ENCODE measurements around the gene GAREM1. TPM values are rescaled to one million over a fixed set of nuclear protein-coding genes. Genes with fewer than 3 reads are reported as not detected.

GAREM1 gene
- total and polyA plus RNA-seq, 9 of the 15 experiments (the other 6 are each of a cell fraction or from before 2014, with no cell fraction given): 0.03 to 0.33 (median 0.07) TPM; not detected in 1

DNA sequence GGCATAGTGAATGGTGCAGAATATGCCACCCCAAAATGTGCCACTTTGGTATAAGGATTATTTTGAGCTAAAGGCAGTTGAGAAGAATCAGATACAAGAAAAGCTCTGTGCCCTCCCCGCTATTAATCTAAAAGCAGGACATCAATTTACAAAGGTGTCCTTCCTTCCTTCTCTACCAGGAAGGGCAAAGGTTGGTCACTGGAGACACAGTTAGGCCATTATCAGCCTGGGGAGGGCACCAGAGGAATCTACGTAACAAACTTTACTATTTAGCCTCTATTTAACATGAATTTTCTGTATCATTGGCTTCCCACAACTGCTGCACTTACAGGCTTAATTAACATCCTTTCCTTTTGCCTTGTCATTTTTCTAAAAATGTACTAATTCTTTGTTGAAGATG is 228.3 kb downstream of the GAREM1 start:
- no peak overlapping the region for H3K27ac ChIP-seq (ENCODE audit: extremely low read depth, low read depth, low read length)
- no peaks in the 10 kb centered on the region for H3K27me3 ChIP-seq (ENCODE audit: control insufficient read depth in 2 of 2, insufficient read depth in 2 of 2, low read length in 2 of 2)
- ChIA-PET CTCF (ENCODE audit: low intra/inter-chr PET ratio) (no interaction called here), POLR2A (no interaction called here)
- no peaks in the 10 kb centered on the region for H3K9me1 ChIP-seq (ENCODE audit: control insufficient read depth, insufficient read depth, low read length)
- no peak overlapping the region for H3K4me3 ChIP-seq
- no peak for DNase-seq (ENCODE audit: extremely low read depth in 1 of 4, low spot score in 3 of 4)
- FAIRE-seq: no peak
- no peaks in the 10 kb centered on the region for H4K20me1 ChIP-seq (replicated peaks; ENCODE audit: control insufficient read depth, insufficient read depth, low read length)
- no peak overlapping the region for H2AFZ ChIP-seq (ENCODE audit: low read depth, low read length)
- H3K79me2 ChIP-seq (ENCODE audit: control insufficient read depth, insufficient read depth, low read length): no peaks in the 10 kb centered on the region
- H3K4me2 ChIP-seq (ENCODE audit: insufficient read depth, low read length): no peak overlapping the region
- H3K4me1 ChIP-seq (replicated peaks in 1 of 2; ENCODE audit: control insufficient read depth in 2 of 2, insufficient read depth in 2 of 2, low read length in 2 of 2): no peaks in the 10 kb centered on the region
- WGBS (ENCODE audit: insufficient coverage, low coverage, missing lambda C conversion rate): 0% methylated on average over 2 of the region's 2 CpGs
- intact Hi-C loops (cut with micrococcal nuclease): no loop called here
- in situ Hi-C loops (cut with MboI): no loop called here
- BruUV-seq (replicated peaks): no TSS peak
- H3K9me3 ChIP-seq (replicated peaks; ENCODE audit: control insufficient read depth, insufficient read depth, low read depth, low read length): no peaks in the 10 kb centered on the region
- no peaks in the 10 kb centered on the region for H3K36me3 ChIP-seq (ENCODE audit: control insufficient read depth, insufficient read depth, low read length)
- no peak overlapping the region for H3K9ac ChIP-seq (ENCODE audit: insufficient read depth in 1 of 2, low read depth in 2 of 2, low read length in 2 of 2)
- ATAC-seq: no peak
- no peak for TF ChIP-seq FOSL1 (tag; conservative IDR thresholded peaks at IDR 0.05)
- TF ChIP-seq KDM5B (IDR thresholded peaks at IDR 0.05; ENCODE audit: insufficient replicate concordance, low read depth, low read length): no peak
- TF ChIP-seq, protein P1, sequence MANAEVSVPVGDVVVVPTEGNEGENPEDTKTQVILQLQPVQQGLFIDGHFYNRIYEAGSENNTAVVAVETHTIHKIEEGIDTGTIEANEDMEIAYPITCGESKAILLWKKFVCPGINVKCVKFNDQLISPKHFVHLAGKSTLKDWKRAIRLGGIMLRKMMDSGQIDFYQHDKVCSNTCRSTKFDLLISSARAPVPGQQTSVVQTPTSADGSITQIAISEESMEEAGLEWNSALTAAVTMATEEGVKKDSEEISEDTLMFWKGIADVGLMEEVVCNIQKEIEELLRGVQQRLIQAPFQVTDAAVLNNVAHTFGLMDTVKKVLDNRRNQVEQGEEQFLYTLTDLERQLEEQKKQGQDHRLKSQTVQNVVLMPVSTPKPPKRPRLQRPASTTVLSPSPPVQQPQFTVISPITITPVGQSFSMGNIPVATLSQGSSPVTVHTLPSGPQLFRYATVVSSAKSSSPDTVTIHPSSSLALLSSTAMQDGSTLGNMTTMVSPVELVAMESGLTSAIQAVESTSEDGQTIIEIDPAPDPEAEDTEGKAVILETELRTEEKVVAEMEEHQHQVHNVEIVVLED (CRISPR knock-in tag; IDR thresholded peaks at IDR 0.05): no peak
- no peak for TF ChIP-seq MXI1 (IDR thresholded peaks at IDR 0.05; ENCODE audit: low read depth, low read length)
- TF ChIP-seq SMAD4 (CRISPR knock-in tag; conservative IDR thresholded peaks at IDR 0.05): no peak
- no peak for TF ChIP-seq HDAC2 (IDR thresholded peaks at IDR 0.05)
- TF ChIP-seq, protein P2, sequence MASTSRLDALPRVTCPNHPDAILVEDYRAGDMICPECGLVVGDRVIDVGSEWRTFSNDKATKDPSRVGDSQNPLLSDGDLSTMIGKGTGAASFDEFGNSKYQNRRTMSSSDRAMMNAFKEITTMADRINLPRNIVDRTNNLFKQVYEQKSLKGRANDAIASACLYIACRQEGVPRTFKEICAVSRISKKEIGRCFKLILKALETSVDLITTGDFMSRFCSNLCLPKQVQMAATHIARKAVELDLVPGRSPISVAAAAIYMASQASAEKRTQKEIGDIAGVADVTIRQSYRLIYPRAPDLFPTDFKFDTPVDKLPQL (IDR thresholded peaks at IDR 0.05; ENCODE audit: extremely low read depth, insufficient read length): no peak
- no peak for TF ChIP-seq JUNB (CRISPR knock-in tag; conservative IDR thresholded peaks at IDR 0.05)
- TF ChIP-seq, protein P3, sequence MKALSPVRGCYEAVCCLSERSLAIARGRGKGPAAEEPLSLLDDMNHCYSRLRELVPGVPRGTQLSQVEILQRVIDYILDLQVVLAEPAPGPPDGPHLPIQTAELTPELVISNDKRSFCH (CRISPR knock-in tag; IDR thresholded peaks at IDR 0.05): no peak
- TF ChIP-seq, protein P3 (tag; IDR thresholded peaks at IDR 0.05): no peak
- no peak for TF ChIP-seq NFE2L1 (tag; IDR thresholded peaks at IDR 0.05; ENCODE audit: borderline replicate concordance, low read depth)
- no peak for TF ChIP-seq TEAD1 (CRISPR knock-in tag; IDR thresholded peaks at IDR 0.05)
